Trophoblast cell (in vitro differentiated cells and primary cell): ENCODE measurements around the gene ELP4.

ENCODE experiments used
- DNase-seq, 2 donors: peaks; one replicate each; pipeline ENCODE4 v3.0.0-alpha.2; 2016
- H2AFZ ChIP-seq: 2 replicates; pipeline ENCODE4 v1.6.1; 2013; ENCODE audit warnings: low read length, moderate library complexity, mild to moderate bottlenecking; ENCODE audit not compliant: insufficient read depth, poor library complexity
- H2AK5ac ChIP-seq: 2 replicates; pipeline ENCODE4 v1.6.1; 2013; ENCODE audit warnings: mild to moderate bottlenecking, low read length
- H2BK120ac ChIP-seq: 2 replicates; pipeline ENCODE4 v1.6.1; 2013; ENCODE audit warnings: low read length, mild to moderate bottlenecking, moderate library complexity; ENCODE audit not compliant: insufficient read depth, poor library complexity
- H2BK12ac ChIP-seq: 2 replicates; pipeline ENCODE4 v1.6.1; 2013; ENCODE audit warnings: mild to moderate bottlenecking, low read length, moderate library complexity
- H2BK5ac ChIP-seq: 2 replicates; pipeline ENCODE4 v1.6.1; 2013; ENCODE audit warnings: low read length, low read depth, moderate library complexity, mild to moderate bottlenecking; ENCODE audit not compliant: poor library complexity
- H3K14ac ChIP-seq: 2 replicates; pipeline ENCODE4 v1.6.1; 2013; ENCODE audit warnings: mild to moderate bottlenecking, low read length
- H3K18ac ChIP-seq: 2 replicates; pipeline ENCODE4 v1.6.1; 2013; ENCODE audit warnings: mild to moderate bottlenecking, low read length
- H3K23ac ChIP-seq: 2 replicates; pipeline ENCODE4 v1.6.1; 2013; ENCODE audit warnings: low read length
- H3K27ac ChIP-seq: 2 replicates; pipeline ENCODE4 v1.5.1; 2013; ENCODE audit warnings: low read depth, mild to moderate bottlenecking, inconsistent platforms, low read length, moderate library complexity
- H3K27me3 ChIP-seq: 2 replicates; pipeline ENCODE4 v1.6.1; 2013; ENCODE audit warnings: inconsistent platforms, mild to moderate bottlenecking, low read length, moderate library complexity; ENCODE audit not compliant: insufficient read depth
- H3K36me3 ChIP-seq, 2 experiments: 1 replicate in 1 of 2; 2 replicates in 1 of 2; pipeline ENCODE4 v1.6.1; 2013; ENCODE audit warnings: low read length in 2 of 2, mild to moderate bottlenecking in 2 of 2, moderate library complexity in 1 of 2; ENCODE audit not compliant: insufficient read depth in 2 of 2, control insufficient read depth in 1 of 2
- H3K4ac ChIP-seq: 2 replicates; pipeline ENCODE4 v1.6.1; 2013; ENCODE audit warnings: low read depth, mild to moderate bottlenecking, low read length, moderate library complexity
- H3K4me1 ChIP-seq, 2 experiments: 1 replicate in 1 of 2; 2 replicates in 1 of 2; pipeline ENCODE4 v1.6.1; 2013; ENCODE audit warnings: low read length in 2 of 2, mild to moderate bottlenecking in 2 of 2, moderate library complexity in 1 of 2; ENCODE audit not compliant: insufficient read depth in 2 of 2, control insufficient read depth in 1 of 2
- H3K4me2 ChIP-seq: 2 replicates; pipeline ENCODE4 v1.6.1; 2013; ENCODE audit warnings: inconsistent platforms, mild to moderate bottlenecking, low read length, moderate library complexity
- H3K4me3 ChIP-seq: 2 replicates; pipeline ENCODE4 v1.5.1; 2013; ENCODE audit warnings: mild to moderate bottlenecking, low read depth, low read length, inconsistent platforms
- H3K79me1 ChIP-seq: one replicate; pipeline ENCODE4 v1.6.1; 2013; ENCODE audit warnings: low read length
- H3K79me2 ChIP-seq: 2 replicates; pipeline ENCODE4 v1.6.1; 2013; ENCODE audit warnings: low read length, mild to moderate bottlenecking; ENCODE audit not compliant: control insufficient read depth, insufficient read depth, poor library complexity
- H3K9ac ChIP-seq: 2 replicates; pipeline ENCODE4 v1.6.1; 2013; ENCODE audit warnings: mild to moderate bottlenecking, low read length
- H3K9me3 ChIP-seq: 2 replicates; pipeline ENCODE4 v1.6.1; 2013; ENCODE audit warnings: low read depth, mild to moderate bottlenecking, control low read depth, inconsistent platforms, low read length; ENCODE audit not compliant: insufficient read depth
- H4K12ac ChIP-seq: 2 replicates; pipeline ENCODE4 v1.6.1; 2013; ENCODE audit warnings: low read depth, mild to moderate bottlenecking, low read length, moderate library complexity
- H4K8ac ChIP-seq: 2 replicates; pipeline ENCODE4 v1.6.1; 2013; ENCODE audit warnings: low read depth, mild to moderate bottlenecking, low read length, moderate library complexity
- H4K91ac ChIP-seq: one replicate; pipeline ENCODE4 v1.6.1; 2013; ENCODE audit warnings: low read depth, mild to moderate bottlenecking, low read length, moderate library complexity
- WGBS: extraction: QIAGEN DNeasy Blood & Tissue Kit; methylation state at CpG from one replicate; pipeline ENCODE4 v1.1.7; 2013; ENCODE audit warnings: missing lambda C conversion rate; ENCODE audit not compliant: insufficient read length, insufficient coverage; ENCODE audit errors: extremely low coverage; 5-methylcytosine and 5-hydroxymethylcytosine counted together

ELP4 gene

GRCh38 chr11:31521497-31522150 is 12.1 kb downstream of the ELP4 start:
- no peak overlapping the region for H2BK120ac ChIP-seq
- H3K4me3 ChIP-seq, result no peak overlapping the region
- H2BK5ac ChIP-seq, result no peak overlapping the region
- H3K18ac ChIP-seq, result no peak overlapping the region
- H3K27ac ChIP-seq, result no peak overlapping the region
- H2AK5ac ChIP-seq, result no peak overlapping the region
- no peak overlapping the region for H4K8ac ChIP-seq
- H3K4ac ChIP-seq, result no peak overlapping the region
- no peak overlapping the region for H3K9ac ChIP-seq
- no peak overlapping the region for H3K23ac ChIP-seq
- H2AFZ ChIP-seq, result no peak overlapping the region
- H3K14ac ChIP-seq, result no peak overlapping the region
- no peaks in the 10 kb centered on the region for H3K36me3 ChIP-seq
- H4K12ac ChIP-seq, result no peak overlapping the region
- H3K27me3 ChIP-seq, result no peaks in the 10 kb centered on the region
- no peaks in the 10 kb centered on the region for H3K9me3 ChIP-seq
- no peaks in the 10 kb centered on the region for H3K79me1 ChIP-seq
- H3K4me1 ChIP-seq, result no peaks in the 10 kb centered on the region
- H3K4me2 ChIP-seq, result no peak overlapping the region
- H4K91ac ChIP-seq, result no peak overlapping the region
- DNase-seq, result no peak
- H3K79me2 ChIP-seq, result no peaks in the 10 kb centered on the region
- no peak overlapping the region for H2BK12ac ChIP-seq

DNA sequence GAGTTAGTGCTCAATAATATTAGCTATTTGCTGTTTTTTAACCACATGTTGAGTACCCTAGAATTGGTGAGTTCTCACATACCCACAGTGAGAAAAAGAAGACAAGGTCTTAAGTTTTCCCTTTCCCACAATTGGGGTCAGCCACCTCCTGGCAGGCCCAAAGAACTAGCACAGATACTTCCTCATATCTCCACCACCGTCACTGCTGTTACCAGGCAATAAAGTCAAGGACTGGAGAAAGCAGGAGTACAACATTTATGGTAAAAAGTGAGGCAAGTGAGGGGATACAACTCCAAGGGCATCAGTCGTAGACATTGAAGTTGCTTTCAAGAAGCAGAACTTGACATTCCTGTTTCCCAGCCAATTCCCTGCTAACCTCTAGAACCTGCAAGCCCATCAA is 19.6 kb downstream of the ELP4 start:
- no peak overlapping the region for H4K12ac ChIP-seq
- no peaks in the 10 kb centered on the region for H3K9me3 ChIP-seq
- no peaks in the 10 kb centered on the region for H3K79me1 ChIP-seq
- no peak overlapping the region for H3K4me3 ChIP-seq
- no CpG with 5 or more reads among the region's 2 CpGs for WGBS
- no peak overlapping the region for H3K4me2 ChIP-seq
- no peak overlapping the region for H2AK5ac ChIP-seq
- H3K4me1 ChIP-seq, result no peaks in the 10 kb centered on the region
- no peaks in the 10 kb centered on the region for H3K27me3 ChIP-seq
- no peak overlapping the region for H3K27ac ChIP-seq
- H2AFZ ChIP-seq, result no peak overlapping the region
- DNase-seq, result no peak
- H2BK12ac ChIP-seq, result no peak overlapping the region
- H3K4ac ChIP-seq, result no peak overlapping the region
- H4K8ac ChIP-seq, result no peak overlapping the region
- H2BK120ac ChIP-seq, result no peak overlapping the region
- no peaks in the 10 kb centered on the region for H3K36me3 ChIP-seq
- H3K79me2 ChIP-seq, result no peaks in the 10 kb centered on the region
- no peak overlapping the region for H4K91ac ChIP-seq
- H2BK5ac ChIP-seq, result no peak overlapping the region
- H3K18ac ChIP-seq, result no peak overlapping the region
- H3K14ac ChIP-seq, result no peak overlapping the region
- no peak overlapping the region for H3K9ac ChIP-seq
- no peak overlapping the region for H3K23ac ChIP-seq

DNA sequence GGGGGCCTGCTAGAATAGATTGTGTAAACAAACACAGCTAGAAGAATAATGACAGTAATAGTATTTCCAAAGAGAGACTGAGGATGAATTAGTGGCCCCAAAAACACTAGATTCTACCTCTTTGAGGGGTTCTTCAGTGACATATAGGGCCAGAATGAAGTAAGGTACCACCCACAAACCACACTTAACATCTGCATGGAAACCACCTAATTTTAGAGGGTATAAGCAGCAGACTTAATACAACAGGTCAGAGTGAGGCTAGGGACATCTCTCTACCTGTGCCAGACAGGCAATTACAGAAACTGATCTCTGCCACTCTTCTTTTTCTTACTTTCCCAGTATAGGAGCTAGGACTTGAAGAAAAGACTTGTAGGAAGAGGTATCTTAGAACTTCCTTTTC is 20.1 kb downstream of the ELP4 start:
- Histone ChIP-seq H3K4ac (no peak overlapping the region), H3K27ac (no peak overlapping the region)

DNA sequence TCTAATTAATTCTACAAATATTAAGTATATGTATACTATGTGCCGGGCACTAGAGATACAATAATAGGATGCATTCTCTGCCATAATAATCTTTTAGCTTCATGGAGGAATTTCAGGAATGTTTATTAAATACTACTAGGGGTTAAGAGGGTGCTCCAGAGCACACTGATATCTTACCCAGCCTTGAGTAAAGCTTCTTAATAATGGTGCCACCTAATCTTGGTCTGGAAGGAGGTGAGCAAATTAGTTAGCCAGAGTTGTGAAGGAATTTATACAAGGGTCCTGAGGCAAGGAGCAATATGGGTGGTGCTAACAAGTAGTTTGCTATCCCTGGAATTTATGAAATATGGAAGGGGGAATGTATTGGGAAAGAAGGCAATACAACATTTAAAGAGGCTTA is 21.7 kb downstream of the ELP4 start:
- peak in 1 of 2 donors; percentile 31 for DNase-seq

More for the DNA sequence above, 20.1 kb downstream of the ELP4 start:
- H3K79me1 ChIP-seq, result no peaks in the 10 kb centered on the region
- no peak overlapping the region for H4K12ac ChIP-seq
- H3K14ac ChIP-seq, result no peak overlapping the region
- no peaks in the 10 kb centered on the region for H3K79me2 ChIP-seq
- H3K9me3 ChIP-seq, result no peaks in the 10 kb centered on the region
- H2BK120ac ChIP-seq, result no peak overlapping the region
- no peak overlapping the region for H3K9ac ChIP-seq
- H3K4me3 ChIP-seq, result no peak overlapping the region
- no peak for DNase-seq
- H4K8ac ChIP-seq, result no peak overlapping the region
- no peak overlapping the region for H3K23ac ChIP-seq
- H2BK12ac ChIP-seq, result no peak overlapping the region
- no peaks in the 10 kb centered on the region for H3K4me1 ChIP-seq
- H2AK5ac ChIP-seq, result no peak overlapping the region
- H2BK5ac ChIP-seq, result no peak overlapping the region
- H2AFZ ChIP-seq, result no peak overlapping the region
- H3K36me3 ChIP-seq, result no peaks in the 10 kb centered on the region
- H3K27me3 ChIP-seq, result no peaks in the 10 kb centered on the region
- no peak overlapping the region for H3K18ac ChIP-seq
- no peak overlapping the region for H3K4me2 ChIP-seq
- H4K91ac ChIP-seq, result no peak overlapping the region

More for the DNA sequence above, 21.7 kb downstream of the ELP4 start:
- H2BK5ac ChIP-seq, result no peak overlapping the region
- no peaks in the 10 kb centered on the region for H3K4me1 ChIP-seq
- H3K9me3 ChIP-seq, result no peaks in the 10 kb centered on the region
- no peak overlapping the region for H3K18ac ChIP-seq
- no peak overlapping the region for H3K27ac ChIP-seq
- H3K4me3 ChIP-seq, result no peak overlapping the region
- no peak overlapping the region for H3K4ac ChIP-seq
- H3K79me1 ChIP-seq, result no peaks in the 10 kb centered on the region
- H3K9ac ChIP-seq, result no peak overlapping the region
- H4K91ac ChIP-seq, result no peak overlapping the region
- no peak overlapping the region for H2AFZ ChIP-seq
- H3K36me3 ChIP-seq, result no peaks in the 10 kb centered on the region
- no CpG with 5 or more reads among the region's 1 CpG for WGBS
- no peak overlapping the region for H3K14ac ChIP-seq
- H3K79me2 ChIP-seq, result no peaks in the 10 kb centered on the region
- H3K4me2 ChIP-seq, result no peak overlapping the region
- no peak overlapping the region for H2AK5ac ChIP-seq
- no peak overlapping the region for H4K8ac ChIP-seq
- no peak overlapping the region for H2BK12ac ChIP-seq
- no peak overlapping the region for H3K23ac ChIP-seq
- no peaks in the 10 kb centered on the region for H3K27me3 ChIP-seq
- no peak overlapping the region for H4K12ac ChIP-seq
- no peak overlapping the region for H2BK120ac ChIP-seq
